Measurements from ENCODE around the gene CELF6.

The CELF6 gene

DNA sequence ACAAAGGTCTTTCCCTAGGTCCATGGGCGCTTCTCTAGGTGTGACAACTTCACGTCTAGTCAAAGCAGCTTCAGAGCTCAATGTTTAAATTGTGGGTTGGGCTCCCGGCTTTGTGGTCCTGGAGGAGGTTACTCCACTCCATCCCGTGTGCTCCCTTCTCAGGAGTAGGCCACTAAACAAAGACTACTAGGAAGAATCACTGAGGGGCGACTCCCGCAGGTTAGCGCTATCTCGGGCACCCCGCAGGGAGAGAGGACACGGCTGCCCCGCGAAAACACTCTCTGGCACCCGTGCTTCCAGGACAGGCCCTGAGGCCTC is 48.1 kb downstream of the CELF6 start:
- peak; percentile 2 for DNase-seq (ENCODE audit: low spot score)

- no peak for DNase-seq (ENCODE audit: low spot score)
Observed at GRCh38 chr15:72271221-72271620, 48.7 kb downstream of the CELF6 start.

GRCh38 chr15:72269739-72270138 is 50.2 kb downstream of the CELF6 start:
- no peak for DNase-seq (ENCODE audit: low spot score)

DNA sequence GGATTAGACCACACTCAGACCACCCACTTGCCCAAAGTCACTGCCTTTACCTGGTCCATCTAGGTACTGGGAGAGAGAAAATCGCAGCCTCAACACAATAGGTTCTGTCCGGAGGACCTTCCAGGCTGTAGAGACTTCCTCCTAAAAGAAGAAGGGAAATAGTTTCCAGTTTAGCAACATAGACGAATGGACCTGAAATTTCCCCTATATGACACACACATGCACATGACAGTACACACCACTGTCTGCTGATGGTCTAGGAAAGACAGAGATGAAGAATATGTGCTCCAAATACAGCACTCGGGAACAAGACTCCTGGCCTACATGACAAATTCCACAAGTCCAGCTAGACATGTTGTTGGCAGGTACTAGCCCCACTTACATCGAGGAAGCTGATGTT is 54.9 kb downstream of the CELF6 start:
- no peak for DNase-seq (ENCODE audit: low spot score)

DNA sequence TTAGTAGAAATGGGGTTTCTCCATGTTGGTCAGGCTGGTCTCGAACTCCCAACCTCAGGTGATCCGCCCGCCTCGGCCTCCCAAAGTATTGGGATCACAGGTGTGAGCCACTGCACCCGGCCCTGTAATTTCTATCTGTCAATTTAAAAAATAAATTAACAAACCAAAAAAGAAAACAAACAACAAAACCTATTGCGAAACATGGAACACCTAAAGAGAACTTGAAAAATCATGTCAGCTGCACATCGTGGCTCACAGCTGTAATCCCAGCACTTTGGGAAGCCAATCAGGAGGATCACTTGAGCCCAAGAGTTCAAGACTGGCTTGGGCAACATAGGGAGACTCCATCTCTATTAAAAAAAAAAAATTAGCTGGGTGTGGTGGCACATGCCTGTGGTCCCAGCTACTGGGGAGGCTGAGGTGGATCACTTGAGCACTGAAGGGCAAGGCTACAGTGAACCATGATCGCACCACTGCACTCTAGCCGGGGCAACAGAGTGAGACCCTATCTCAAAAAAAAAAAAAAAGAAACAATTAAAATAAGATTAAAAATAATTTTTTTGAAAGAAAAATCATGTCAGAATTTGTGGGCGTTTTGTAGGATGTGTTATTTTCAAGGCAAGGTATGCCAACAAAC is 67.2 kb downstream of the CELF6 start:
- DNase-seq (ENCODE audit: low spot score), result no peak

DNA sequence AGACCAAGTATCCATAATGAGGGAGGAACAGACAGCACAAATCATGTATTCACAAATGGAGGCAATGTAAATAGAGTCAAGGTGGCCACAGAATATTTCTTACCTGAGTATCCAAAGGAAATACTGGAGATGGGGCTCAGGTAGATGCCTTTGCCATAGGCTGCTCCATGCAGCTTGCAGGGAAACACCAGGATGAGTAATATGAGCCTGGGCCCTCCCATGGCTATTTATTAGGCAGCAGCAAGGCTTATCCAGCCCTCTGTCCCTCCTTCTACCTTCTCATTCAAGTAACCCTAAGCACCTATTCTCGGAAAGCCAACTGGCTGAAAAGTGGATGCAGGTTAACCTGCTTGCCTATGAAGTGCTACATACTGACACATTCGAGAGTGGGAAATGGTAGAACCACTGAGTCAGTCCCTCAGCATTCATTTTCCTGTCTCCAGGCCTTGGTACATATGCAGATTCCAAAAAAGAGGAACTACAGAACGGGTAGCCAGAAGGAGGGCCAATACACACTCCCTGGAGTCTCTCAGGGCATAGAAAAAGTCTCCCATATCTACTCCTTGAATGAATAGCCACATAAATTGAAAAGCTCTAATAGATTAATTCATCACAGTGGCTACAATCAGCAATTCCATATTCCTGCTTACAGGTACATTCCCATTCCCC is 70.7 kb downstream of the CELF6 start:
- DNase-seq (ENCODE audit: low spot score), result no peak

DNA sequence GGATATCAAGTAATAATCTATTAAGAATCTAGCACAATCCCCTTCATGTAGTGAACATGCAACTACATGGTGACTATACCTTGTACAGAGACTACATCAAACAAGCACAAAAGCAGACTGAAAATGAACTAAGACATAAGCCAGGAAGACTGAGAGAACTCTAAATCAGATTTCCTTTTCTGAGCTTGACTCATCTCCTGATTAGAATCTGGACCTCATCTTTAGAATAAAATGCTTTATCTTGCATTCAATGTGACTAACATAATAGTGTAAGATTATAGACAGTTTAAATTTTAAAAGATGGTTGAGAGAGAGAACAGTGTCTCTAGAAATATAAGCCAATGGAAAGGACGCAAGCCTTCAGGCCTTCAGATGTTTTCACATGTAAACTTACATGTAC is 71.4 kb downstream of the CELF6 start:
- DNase-seq (ENCODE audit: low spot score), result no peak

GRCh38 chr15:72242775-72243370 is 77.1 kb downstream of the CELF6 start:
- no peak for DNase-seq (ENCODE audit: low spot score)

- no peak for DNase-seq (ENCODE audit: low spot score)
Observed at GRCh38 chr15:72239652-72240051, 80.3 kb downstream of the CELF6 start.

DNA sequence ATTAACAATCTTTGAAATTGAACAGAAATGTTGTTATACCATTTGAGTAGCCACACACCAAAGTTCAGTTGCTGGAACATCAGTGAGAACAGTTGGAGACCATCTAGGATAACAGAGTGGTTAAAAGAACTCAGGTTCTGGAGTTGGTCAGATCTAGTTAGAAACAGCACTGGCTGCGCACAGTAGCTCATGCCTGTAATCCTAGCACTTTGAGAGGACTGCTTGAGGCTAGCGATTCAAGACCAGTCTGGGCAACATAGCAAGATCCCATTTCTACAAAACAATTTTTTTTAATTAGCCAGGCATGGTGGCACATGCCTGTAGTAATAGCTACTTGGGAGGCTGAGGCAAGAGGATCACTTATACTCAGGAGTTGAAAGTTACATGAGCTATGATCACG is 81.4 kb downstream of the CELF6 start:
- no peak for DNase-seq (ENCODE audit: low spot score)

DNA sequence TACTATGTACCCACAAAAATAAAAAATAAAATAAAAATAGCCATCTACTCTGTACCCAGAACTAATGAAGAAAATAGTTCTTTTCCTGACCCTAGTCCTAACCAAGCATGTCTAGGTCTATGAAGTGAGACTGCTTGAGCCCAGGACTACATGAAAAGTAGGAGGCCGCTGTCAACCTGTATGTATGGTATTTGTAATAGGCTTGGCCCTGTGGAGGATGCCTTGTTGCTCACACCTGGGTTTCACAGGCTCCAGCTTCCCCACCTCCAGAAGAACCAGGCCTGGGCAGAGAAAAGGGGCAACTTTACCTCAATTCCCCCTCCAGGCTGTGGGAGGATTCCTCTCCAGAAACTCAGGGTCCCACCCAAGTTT is 82.1 kb downstream of the CELF6 start:
- DNase-seq (ENCODE audit: low spot score), result no peak

DNA sequence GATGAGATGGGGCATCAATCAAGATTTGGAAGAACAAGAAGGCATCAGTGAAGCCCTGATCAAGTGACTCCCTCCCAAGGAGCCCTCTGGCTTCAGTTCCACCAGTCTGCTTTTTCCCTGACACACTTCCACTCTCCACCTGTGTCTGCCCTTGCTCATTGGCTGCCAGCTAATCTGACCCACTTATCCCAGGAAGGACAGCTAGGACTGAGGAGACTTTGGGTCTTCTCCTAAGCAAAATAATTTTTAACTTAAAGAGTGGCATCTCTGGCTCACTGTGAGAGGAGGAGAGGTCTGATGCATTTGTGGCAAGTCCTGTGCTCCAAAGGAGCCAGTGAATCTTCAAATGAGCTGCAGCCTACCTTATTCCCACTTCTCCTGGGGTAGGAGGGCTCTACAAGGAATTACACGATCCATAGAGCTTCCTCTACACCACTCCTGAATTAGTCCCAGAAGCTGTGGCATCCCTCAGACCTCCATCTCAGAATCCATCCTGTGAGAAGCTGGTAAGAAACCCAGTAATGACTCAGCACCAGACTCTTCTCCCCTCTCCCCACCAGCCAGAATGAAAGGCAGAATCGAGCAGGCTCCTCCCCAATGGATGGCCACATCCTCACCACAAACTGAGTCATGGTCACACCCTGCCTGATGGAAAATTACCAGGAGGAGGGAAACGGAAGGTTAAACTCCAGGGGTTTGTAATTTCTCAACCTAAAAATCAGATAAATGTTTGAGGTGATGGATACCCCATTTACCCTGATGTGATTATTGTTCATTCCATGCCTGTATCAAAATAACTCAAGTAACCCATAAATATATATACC is 82.7 kb downstream of the CELF6 start:
- DNase-seq (ENCODE audit: low spot score), result peak; percentile 86

- DNase-seq (ENCODE audit: low spot score), result no peak
Observed at GRCh38 chr15:72236381-72237003, 83.5 kb downstream of the CELF6 start.

GRCh38 chr15:72235298-72235697 is 84.7 kb downstream of the CELF6 start:
- DNase-seq (ENCODE audit: low spot score), result no peak

All from COLO829 (cell line).